Measurements from ENCODE around the gene STK4. TPM values are rescaled to one million over a fixed set of nuclear protein-coding genes. Genes with fewer than 3 reads are reported as not detected.

The STK4 gene
- total RNA-seq, 1 donor from 2014 or later: 149 TPM

DNA sequence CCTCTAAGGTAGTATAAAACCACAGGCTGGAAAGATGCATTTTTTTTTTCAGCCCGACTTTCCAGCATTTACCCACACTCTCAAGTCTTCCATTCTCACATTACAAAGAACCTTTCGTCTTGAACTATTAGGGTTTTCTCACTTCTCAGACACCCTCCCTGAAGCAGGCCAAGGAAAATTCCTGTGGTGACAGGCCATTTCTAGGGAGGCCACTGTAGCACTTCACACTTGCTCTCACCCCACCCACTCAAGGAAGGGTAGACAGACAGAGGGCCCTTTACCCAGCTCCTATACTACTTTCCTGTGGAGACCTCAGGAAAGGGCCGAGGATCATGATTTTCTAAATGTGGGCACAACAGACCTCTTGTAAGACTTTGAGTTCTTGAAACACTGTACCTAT lies 106.9 kb downstream of the STK4 start:
- no peak overlapping the region for H3K4me3 Mint-ChIP-seq
- intact Hi-C loops (cut with micrococcal nuclease): no loop called here

DNA sequence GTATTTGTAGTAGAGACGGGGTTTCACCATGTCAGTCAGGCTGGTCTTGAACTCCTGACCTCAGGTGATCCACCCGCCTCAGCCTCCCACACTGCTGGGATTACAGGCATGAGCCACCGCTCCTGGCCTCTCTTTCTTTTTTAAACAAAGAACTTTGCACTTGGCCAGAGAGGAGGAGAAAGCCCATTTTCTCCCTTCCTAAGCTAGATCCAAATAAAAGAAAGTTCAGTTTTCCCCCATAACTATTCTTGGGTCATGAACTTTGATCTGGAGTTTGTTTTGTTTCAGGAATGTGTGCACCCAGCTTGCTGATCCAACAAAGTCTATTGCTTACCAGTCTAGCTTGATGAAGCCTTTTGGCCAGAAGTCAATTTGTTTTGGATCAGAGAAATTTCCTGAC lies 111.2 kb downstream of the STK4 start:
- Mint-ChIP-seq H3K4me1 (ENCODE audit: low read depth) (peaks cover 12% of the 10 kb centered on the region), H3K4me3 (no peak overlapping the region), H3K27ac (no peak overlapping the region), H3K36me3 (ENCODE audit: low read depth) (peaks cover 54% of the 10 kb centered on the region), H3K27me3 (ENCODE audit: insufficient read depth) (no peaks in the 10 kb centered on the region), H3K9me3 (no peaks in the 10 kb centered on the region)
- intact Hi-C loops (cut with micrococcal nuclease): no loop called here
- no peak for DNase-seq (ENCODE audit: low spot score)

More for the DNA sequence above, 106.9 kb downstream of the STK4 start:
- no peaks in the 10 kb centered on the region for H3K9me3 Mint-ChIP-seq
- peaks cover 45% of the 10 kb centered on the region for H3K36me3 Mint-ChIP-seq (ENCODE audit: low read depth)
- peak overlapping the region; percentile 67 for H3K27ac Mint-ChIP-seq
- peaks cover 22% of the 10 kb centered on the region for H3K4me1 Mint-ChIP-seq (ENCODE audit: low read depth)
- H3K27me3 Mint-ChIP-seq (ENCODE audit: insufficient read depth): no peaks in the 10 kb centered on the region
- no peak for DNase-seq (ENCODE audit: low spot score)

DNA sequence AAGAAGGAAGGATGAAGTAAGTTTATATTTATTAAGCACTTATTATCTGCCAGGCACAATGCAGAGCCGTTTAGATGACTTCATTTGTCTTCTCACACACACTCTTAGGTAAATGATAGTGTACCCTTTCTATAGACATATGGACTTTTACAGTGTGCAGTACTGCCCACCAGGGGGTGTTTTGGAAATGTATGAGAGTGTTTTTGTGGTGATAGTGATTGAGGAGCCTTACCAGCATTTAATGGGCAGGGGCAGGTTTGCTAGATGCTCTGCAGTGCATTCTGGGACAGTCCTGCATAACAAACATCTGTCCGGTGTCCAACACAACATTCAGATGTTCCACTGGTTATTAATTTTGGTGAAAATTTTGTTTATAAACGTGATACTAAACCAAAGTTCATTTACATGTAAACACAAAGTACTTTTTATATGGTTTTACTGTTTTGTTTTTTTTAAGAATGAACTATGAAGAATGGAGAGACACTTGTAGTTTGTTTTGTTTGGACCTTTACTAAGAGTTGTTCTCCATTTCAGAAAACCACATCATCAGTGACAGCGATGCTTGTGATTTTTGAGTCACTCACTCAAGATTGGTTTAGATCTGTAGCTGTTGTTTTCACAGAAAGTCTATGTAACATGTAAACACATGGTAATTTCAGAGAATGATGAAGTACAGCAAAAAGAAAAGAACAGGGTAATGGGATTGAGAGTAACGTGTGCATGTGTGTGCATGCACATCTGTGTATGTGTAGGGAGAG lies 114.7 kb downstream of the STK4 start:
- peaks cover 4% of the 10 kb centered on the region for H3K4me1 Mint-ChIP-seq (ENCODE audit: low read depth)
- no peaks in the 10 kb centered on the region for H3K27me3 Mint-ChIP-seq (ENCODE audit: insufficient read depth)
- intact Hi-C loops (cut with micrococcal nuclease): loop anchor here (2.0 kb wide), 1 partner anchor 16 kb away; no protein-coding TSS in a partner anchor
- no peak for DNase-seq (ENCODE audit: low spot score)
- peaks cover 62% of the 10 kb centered on the region for H3K36me3 Mint-ChIP-seq (ENCODE audit: low read depth)
- no peak overlapping the region for H3K27ac Mint-ChIP-seq
- H3K9me3 Mint-ChIP-seq: no peaks in the 10 kb centered on the region
- no peak overlapping the region for H3K4me3 Mint-ChIP-seq

GRCh38 chr20:45082468-45082867 lies 116.2 kb downstream of the STK4 start:
- H3K36me3 Mint-ChIP-seq (ENCODE audit: low read depth): peaks cover 56% of the 10 kb centered on the region
- H3K27me3 Mint-ChIP-seq (ENCODE audit: insufficient read depth): no peaks in the 10 kb centered on the region
- no peak for DNase-seq (ENCODE audit: low spot score)
- H3K27ac Mint-ChIP-seq: no peak overlapping the region
- H3K4me1 Mint-ChIP-seq (ENCODE audit: low read depth): peaks cover 15% of the 10 kb centered on the region
- intact Hi-C loops (cut with micrococcal nuclease): no loop called here
- no peak overlapping the region for H3K4me3 Mint-ChIP-seq
- H3K9me3 Mint-ChIP-seq: no peaks in the 10 kb centered on the region

DNA sequence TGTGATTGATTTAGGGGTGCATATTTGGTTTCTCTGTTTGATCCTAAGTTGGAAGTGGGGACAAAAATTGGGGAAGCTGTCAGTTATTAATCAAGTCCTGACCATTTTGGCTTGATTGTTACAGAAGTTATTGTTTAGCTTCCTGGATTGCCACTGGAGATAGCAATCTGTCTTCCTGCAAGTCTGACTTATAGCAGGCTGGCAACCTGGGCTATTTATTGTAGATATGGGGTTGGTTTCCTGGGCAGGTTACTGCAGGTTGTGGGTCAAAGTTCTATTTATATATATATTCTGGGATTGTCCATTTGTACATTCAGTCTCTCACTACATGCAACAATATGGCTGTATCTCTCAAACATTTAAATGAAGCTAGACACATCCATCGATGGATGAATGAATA lies 116.8 kb downstream of the STK4 start:
- no peaks in the 10 kb centered on the region for H3K27me3 Mint-ChIP-seq (ENCODE audit: insufficient read depth)
- intact Hi-C loops (cut with micrococcal nuclease): no loop called here
- DNase-seq (ENCODE audit: low spot score): no peak
- no peak overlapping the region for H3K27ac Mint-ChIP-seq
- peaks cover 61% of the 10 kb centered on the region for H3K36me3 Mint-ChIP-seq (ENCODE audit: low read depth)
- H3K9me3 Mint-ChIP-seq: no peaks in the 10 kb centered on the region
- H3K4me3 Mint-ChIP-seq: no peak overlapping the region
- H3K4me1 Mint-ChIP-seq (ENCODE audit: low read depth): peaks cover 16% of the 10 kb centered on the region

DNA sequence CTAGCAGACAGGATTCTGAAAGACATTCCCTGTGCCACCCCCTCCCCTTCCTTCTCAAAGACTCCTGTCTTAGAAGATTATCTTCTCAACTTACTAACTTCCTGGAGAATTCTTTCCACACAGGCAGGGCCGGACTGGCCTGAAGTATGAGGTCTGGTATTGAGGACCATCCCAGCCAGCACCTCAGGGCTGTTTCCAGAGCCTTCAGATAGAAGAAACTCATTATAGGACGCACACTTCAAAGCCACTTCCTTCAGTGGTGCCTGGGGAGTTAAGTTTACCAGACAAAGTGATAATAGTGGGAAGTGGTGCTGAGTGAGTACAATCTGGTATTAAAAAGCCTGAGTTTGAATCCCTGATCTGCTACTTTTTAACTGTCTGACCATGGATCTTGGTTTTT lies 119.0 kb downstream of the STK4 start:
- H3K4me3 Mint-ChIP-seq: no peak overlapping the region
- no peaks in the 10 kb centered on the region for H3K9me3 Mint-ChIP-seq
- no peak for DNase-seq (ENCODE audit: low spot score)
- intact Hi-C loops (cut with micrococcal nuclease): no loop called here
- H3K27ac Mint-ChIP-seq: no peak overlapping the region
- peaks cover 16% of the 10 kb centered on the region for H3K4me1 Mint-ChIP-seq (ENCODE audit: low read depth)
- H3K27me3 Mint-ChIP-seq (ENCODE audit: insufficient read depth): no peaks in the 10 kb centered on the region
- H3K36me3 Mint-ChIP-seq (ENCODE audit: low read depth): peaks cover 55% of the 10 kb centered on the region

DNA sequence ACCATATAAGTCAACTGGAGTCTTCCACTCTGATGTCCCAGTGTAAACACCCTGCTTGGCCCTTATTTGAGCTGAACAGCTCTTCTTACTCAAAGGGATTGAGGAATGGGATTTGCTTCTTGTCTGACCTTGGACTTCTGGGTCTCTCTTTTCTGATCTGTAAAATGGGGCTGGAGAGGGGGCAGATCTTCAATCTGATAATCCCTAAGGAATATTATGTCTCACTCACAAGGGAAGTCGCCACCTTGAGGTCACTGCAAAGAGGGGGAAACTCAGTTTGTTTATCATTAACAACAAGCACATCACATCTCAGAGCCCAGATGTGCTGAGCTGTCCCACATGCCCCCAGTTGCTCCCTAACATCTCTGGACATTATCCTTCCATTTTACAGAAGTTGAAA lies 119.6 kb downstream of the STK4 start:
- H3K4me1 Mint-ChIP-seq (ENCODE audit: low read depth): peaks cover 16% of the 10 kb centered on the region
- H3K27me3 Mint-ChIP-seq (ENCODE audit: insufficient read depth): no peaks in the 10 kb centered on the region
- H3K4me3 Mint-ChIP-seq: no peak overlapping the region
- H3K36me3 Mint-ChIP-seq (ENCODE audit: low read depth): peaks cover 53% of the 10 kb centered on the region
- H3K9me3 Mint-ChIP-seq: no peaks in the 10 kb centered on the region
- DNase-seq (ENCODE audit: low spot score): no peak
- no peak overlapping the region for H3K27ac Mint-ChIP-seq
- intact Hi-C loops (cut with micrococcal nuclease): no loop called here

DNA sequence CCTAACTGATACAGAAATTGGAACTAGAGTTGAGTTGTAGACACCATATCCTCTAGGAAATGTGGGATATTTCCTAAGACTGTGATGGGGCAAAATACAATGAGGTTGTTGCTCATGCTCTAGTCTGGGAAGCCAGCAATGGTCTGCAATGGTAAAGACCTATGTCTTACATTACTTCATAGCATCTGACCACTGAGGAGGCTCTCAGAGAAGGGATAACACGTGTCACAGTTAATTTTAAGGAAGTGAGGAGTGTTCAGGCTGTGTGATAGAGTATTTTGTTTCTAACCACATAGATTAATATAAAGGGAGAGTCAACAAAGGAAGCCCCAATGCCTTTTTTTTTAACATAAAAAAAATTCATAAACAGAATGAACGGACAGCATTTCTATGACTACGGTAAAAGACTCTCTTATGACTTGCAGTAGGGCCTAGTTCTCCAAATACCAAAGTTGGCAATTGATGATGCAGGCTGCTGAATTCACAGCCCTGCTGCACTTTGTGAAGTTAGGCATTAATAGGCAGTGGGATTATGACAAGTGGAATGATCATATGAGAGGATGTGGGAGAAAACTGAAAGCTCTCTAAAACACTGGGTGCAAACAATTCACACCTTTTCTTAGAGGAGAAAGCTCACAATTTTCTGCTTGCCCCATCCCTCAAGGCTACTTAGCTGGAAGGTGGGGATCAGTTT lies 120.9 kb downstream of the STK4 start:
- peaks cover 47% of the 10 kb centered on the region for H3K36me3 Mint-ChIP-seq (ENCODE audit: low read depth)
- peaks cover 16% of the 10 kb centered on the region for H3K4me1 Mint-ChIP-seq (ENCODE audit: low read depth)
- intact Hi-C loops (cut with micrococcal nuclease): no loop called here
- H3K27ac Mint-ChIP-seq: no peak overlapping the region
- H3K27me3 Mint-ChIP-seq (ENCODE audit: insufficient read depth): no peaks in the 10 kb centered on the region
- no peak overlapping the region for H3K4me3 Mint-ChIP-seq
- no peak for DNase-seq (ENCODE audit: low spot score)
- H3K9me3 Mint-ChIP-seq: no peaks in the 10 kb centered on the region

GRCh38 chr20:45087814-45088213 lies 121.5 kb downstream of the STK4 start:
- no peak overlapping the region for H3K4me3 Mint-ChIP-seq
- peaks cover 42% of the 10 kb centered on the region for H3K36me3 Mint-ChIP-seq (ENCODE audit: low read depth)
- no peak overlapping the region for H3K27ac Mint-ChIP-seq
- H3K27me3 Mint-ChIP-seq (ENCODE audit: insufficient read depth): no peaks in the 10 kb centered on the region
- H3K9me3 Mint-ChIP-seq: no peaks in the 10 kb centered on the region
- no peak for DNase-seq (ENCODE audit: low spot score)
- peaks cover 14% of the 10 kb centered on the region for H3K4me1 Mint-ChIP-seq (ENCODE audit: low read depth)
- intact Hi-C loops (cut with micrococcal nuclease): no loop called here

DNA sequence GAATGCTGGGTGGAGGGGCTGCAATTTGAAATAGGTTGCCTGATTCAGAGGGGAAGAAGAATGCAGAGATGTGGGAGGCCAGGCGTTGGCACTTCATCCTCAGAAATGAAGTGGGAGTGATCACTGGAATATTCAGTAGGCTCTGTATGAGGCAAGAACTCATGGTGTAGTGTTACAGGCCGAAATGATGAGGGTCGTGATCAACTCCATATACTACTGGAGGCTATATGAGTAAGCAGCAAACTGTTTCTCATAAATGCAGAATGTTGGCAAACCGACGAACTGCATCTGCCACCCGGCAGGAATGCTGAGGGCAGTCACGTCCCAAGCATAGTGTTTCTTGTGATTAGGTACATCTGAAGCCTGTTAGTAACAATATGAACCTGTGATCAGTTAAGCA lies 121.9 kb downstream of the STK4 start:
- intact Hi-C loops (cut with micrococcal nuclease): no loop called here
- Mint-ChIP-seq H3K36me3 (ENCODE audit: low read depth) (peaks cover 38% of the 10 kb centered on the region), H3K9me3 (no peaks in the 10 kb centered on the region), H3K27ac (no peak overlapping the region), H3K4me3 (no peak overlapping the region), H3K4me1 (ENCODE audit: low read depth) (peaks cover 12% of the 10 kb centered on the region), H3K27me3 (ENCODE audit: insufficient read depth) (no peaks in the 10 kb centered on the region)
- DNase-seq (ENCODE audit: low spot score): no peak

DNA sequence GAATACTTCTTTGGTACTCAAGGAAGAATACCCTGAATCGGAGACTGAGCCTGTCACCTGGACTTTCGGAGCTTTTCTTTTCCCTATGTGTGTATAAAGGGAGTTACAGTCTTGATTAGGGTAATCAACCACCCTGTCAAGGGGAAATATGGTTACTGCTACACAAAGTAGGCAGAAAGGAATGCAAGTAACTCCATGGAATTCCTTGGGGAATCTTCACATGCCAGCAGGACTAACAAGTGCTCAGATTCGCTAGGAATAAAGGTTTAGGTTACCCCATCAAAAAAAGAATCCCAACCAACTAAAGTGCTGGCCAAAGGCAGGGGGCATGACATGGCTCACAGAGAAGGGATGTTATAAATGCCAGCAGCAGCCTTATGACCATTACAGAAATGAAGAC lies 124.2 kb downstream of the STK4 start:
- Mint-ChIP-seq H3K9me3 (no peaks in the 10 kb centered on the region), H3K27ac (no peak overlapping the region), H3K4me3 (no peak overlapping the region), H3K27me3 (ENCODE audit: insufficient read depth) (no peaks in the 10 kb centered on the region), H3K36me3 (ENCODE audit: low read depth) (peaks cover 22% of the 10 kb centered on the region), H3K4me1 (ENCODE audit: low read depth) (peaks cover 12% of the 10 kb centered on the region)
- intact Hi-C loops (cut with micrococcal nuclease): loop anchor here (10.0 kb wide), 1 partner anchor 406 kb away; no protein-coding TSS in a partner anchor
- no peak for DNase-seq (ENCODE audit: low spot score)

GRCh38 chr20:45091366-45091765 lies 125.1 kb downstream of the STK4 start:
- Mint-ChIP-seq H3K9me3 (no peaks in the 10 kb centered on the region), H3K4me3 (no peak overlapping the region), H3K4me1 (ENCODE audit: low read depth) (peaks cover 16% of the 10 kb centered on the region), H3K27ac (no peak overlapping the region), H3K27me3 (ENCODE audit: insufficient read depth) (peaks cover 3% of the 10 kb centered on the region), H3K36me3 (ENCODE audit: low read depth) (peaks cover 17% of the 10 kb centered on the region)
- DNase-seq (ENCODE audit: low spot score): no peak
- intact Hi-C loops (cut with micrococcal nuclease): loop anchor here (10.0 kb wide), 1 partner anchor 407 kb away; no protein-coding TSS in a partner anchor

- no peaks in the 10 kb centered on the region for H3K9me3 Mint-ChIP-seq
- peaks cover 12% of the 10 kb centered on the region for H3K27me3 Mint-ChIP-seq (ENCODE audit: insufficient read depth)
- peaks cover 8% of the 10 kb centered on the region for H3K4me1 Mint-ChIP-seq (ENCODE audit: low read depth)
- H3K4me3 Mint-ChIP-seq: no peak overlapping the region
- intact Hi-C loops (cut with micrococcal nuclease): loop anchor here (10.0 kb wide), 1 partner anchor 408 kb away; no protein-coding TSS in a partner anchor
- no peak for DNase-seq (ENCODE audit: low spot score)
- peaks cover 10% of the 10 kb centered on the region for H3K36me3 Mint-ChIP-seq (ENCODE audit: low read depth)
- no peak overlapping the region for H3K27ac Mint-ChIP-seq
These were observed 126.6 kb downstream of the STK4 start for GRCh38 chr20:45092898-45093297.

All from activated T-helper 1 cell treated with anti-CD3 and anti-CD28 coated beads, Interleukin-12 subunit alpha, Interleukin-12 subunit beta, Interleukin-2, Interleukin-4 antibody, amounts not matched to agents 30 ng/mL and 10 ng/mL and 1 ng/mL, durations not matched to agents 14 hours and 24 hours and 36 hours (primary cell).